Mucosa of descending colon (tissue), 3 donors: ENCODE results near the gene GNL2. TPM values are rescaled to one million over a fixed set of nuclear protein-coding genes. Genes with fewer than 3 reads are reported as not detected.

Experiments used
- ATAC-seq: fragments of 200-7000 bp; cut with Tn5 transposase; one replicate; pipeline ENCODE4 v1.9.1; 2020; ENCODE audit warnings: mild to moderate bottlenecking, moderate library complexity
- DNase-seq, 3 donors: peaks; one replicate each; pipeline ENCODE4 v3.0.0-alpha.2; 2020
- H3K36me3 ChIP-seq: fragments of 200-600 bp; one replicate; pipeline ENCODE4 v1.8.0; 2021; ENCODE audit warnings: low read depth, mild to moderate bottlenecking
- H3K4me1 ChIP-seq: fragments of 200-600 bp; one replicate; pipeline ENCODE4 v1.8.0; 2021; ENCODE audit warnings: low read depth, mild to moderate bottlenecking
- H3K4me3 ChIP-seq: fragments of 200-600 bp; one replicate; pipeline ENCODE4 v1.8.0; 2021; ENCODE audit warnings: mild to moderate bottlenecking
- H3K9me3 ChIP-seq: fragments of 200-600 bp; one replicate; pipeline ENCODE4 v1.8.0; 2021; ENCODE audit warnings: mild to moderate bottlenecking
- CTCF ChIP-seq: fragments of 200-600 bp; IDR thresholded peaks from one replicate; pipeline ENCODE4 v1.8.0; 2022; ENCODE audit warnings: antibody characterized with exemption, mild to moderate bottlenecking
- intact Hi-C, 2 donors: fragments of 100-400 bp; cut with DNase I in 1 of 2; cut with micrococcal nuclease in 1 of 2; formaldehyde crosslinking; loops; one replicate each; pipeline versions ENCODE4 v1.11.0 to v1.11.1; 2022; cut with DNase I, micrococcal nuclease
- total RNA-seq, 3 donors: library from RNA; stranded (reverse); fragmentation: NEBNext Ultra II Directional in 2 of 3; extraction: Animal tissue kit (Norgen Biotek cat#: 25700) in 2 of 3; gene quantifications; one replicate each; pipeline versions ENCODE4 v1.2.1 to v1.2.4, GENCODE V29; 2021 to 2023
- donor health status: DM: no; HTN: no; CAD: no; lungs with moderate emphysema.
- donor health status: DM: no; HTN: no; CAD: no.
- donor health status: DM: no; HTN: yes; CAD: no.

GNL2 gene
- total RNA-seq, 3 donors from 2014 or later, result 31.2 to 38.4 (median 34.0) TPM

- ATAC-seq, result no peak
- intact Hi-C loops, result no loop called here
- Histone ChIP-seq H3K4me1 (peaks cover 6% of the 10 kb centered on the region), H3K36me3 (no peaks in the 10 kb centered on the region), H3K9me3 (no peaks in the 10 kb centered on the region), H3K4me3 (no peak overlapping the region)
- TF ChIP-seq CTCF, result no peak
- no peak for DNase-seq
These were observed 78.2 kb downstream of the GNL2 start for GRCh38 chr1:37517569-37517968.

Other genes starting within 250 kb of the GNL2 start
- gene ZC3H12A, start 121.4 kb downstream of the GNL2 start, total RNA-seq, result 10 to 100 TPM; 25.6 to 42.4 (median 25.9) TPM
- gene MEAF6, start 81.2 kb downstream of the GNL2 start, total RNA-seq, result 10 to 100 TPM; 30.2 to 59.5 (median 35.4) TPM
- gene SNIP1, start 41.6 kb downstream of the GNL2 start, total RNA-seq, result 10 to 100 TPM; 16.8 to 22.5 (median 21.3) TPM
- 1 to 10 TPM; 3.2 to 9.1 (median 3.6) TPM for gene DNALI1, start 39.0 kb downstream of the GNL2 start, total RNA-seq
- gene RSPO1, start 39.0 kb upstream of the GNL2 start, total RNA-seq, result 1 to 10 TPM in 1 of 3 donors, under 1 TPM in 2; 0.12 to 1.7 (median 0.53) TPM
- 10 to 100 TPM in 2 of 3 donors, 1 to 10 TPM in 1; 3.8 to 16.8 (median 10.1) TPM for gene CDCA8, start 96.6 kb upstream of the GNL2 start, total RNA-seq
- 10 to 100 TPM; 45.3 to 74.4 (median 66.0) TPM for gene EPHA10, start 169.2 kb upstream of the GNL2 start, total RNA-seq
- 1 to 10 TPM; 5.4 to 7.6 (median 6.5) TPM for gene MANEAL, start 197.9 kb upstream of the GNL2 start, total RNA-seq
- 10 to 100 TPM; 29.2 to 39.0 (median 34.2) TPM for gene C1orf122, start 211.9 kb upstream of the GNL2 start, total RNA-seq
- gene YRDC, start 212.3 kb upstream of the GNL2 start, total RNA-seq, result 10 to 100 TPM; 13.3 to 13.9 (median 13.4) TPM